Sigmoid colon (tissue), 7 donors: Measurements from ENCODE around the gene KLHL30. TPM values are rescaled to one million over a fixed set of nuclear protein-coding genes. Genes with fewer than 3 reads are reported as not detected.
"Not testable (repeated sequence)": the region's sequence is repeated elsewhere in the genome, so short reads cannot be mapped to it uniquely, and the experiment has no call there.

Source experiments
- DNase-seq: peaks from one replicate; pipeline ENCODE4 v3.0.0-alpha.2; 2019
- H3K27ac ChIP-seq, 4 donors: fragments of 200-600 bp; sonication (generic); one replicate each; pipeline ENCODE4 v1.5.1; 2016 to 2019; ENCODE audit warnings: mild to moderate bottlenecking in 1 of 4
- H3K27me3 ChIP-seq, 3 donors: fragments of 200-600 bp; sonication (generic); one replicate each; pipeline ENCODE4 v1.5.1; 2019; ENCODE audit warnings: mild to moderate bottlenecking in 1 of 3
- H3K36me3 ChIP-seq, 4 donors: fragments of 200-600 bp; sonication (generic); one replicate each; pipeline ENCODE4 v1.5.1; 2016 to 2019
- H3K4me1 ChIP-seq, 4 donors: fragments of 200-600 bp; sonication (generic); one replicate each; pipeline ENCODE4 v1.5.1; 2017 to 2019
- H3K4me3 ChIP-seq, 4 donors: fragments of 200-600 bp; sonication (generic); one replicate each; pipeline ENCODE4 v1.5.1; 2017 to 2019; ENCODE audit warnings: mild to moderate bottlenecking in 2 of 4, moderate library complexity in 1 of 4
- H3K9me3 ChIP-seq, 4 donors: fragments of 200-600 bp in 3 of 4; sonication (generic) in 3 of 4; one replicate each; pipeline versions ENCODE4 v1.5.1 to v1.6.1; 2013 to 2019
- EP300 ChIP-seq, 4 donors: sonication (generic); formaldehyde crosslinking; IDR thresholded peaks; one replicate each; pipeline ENCODE4 v1.6.1; 2017; ENCODE audit warnings: antibody characterized with exemption in 4 of 4
- POLR2A ChIP-seq, 2 donors: fragments of 450-650 bp; IDR thresholded peaks; one replicate each; pipeline ENCODE4 v1.6.1; 2016; ENCODE audit warnings: antibody characterized with exemption in 2 of 2, mild to moderate bottlenecking in 2 of 2, moderate library complexity in 2 of 2
- POLR2AphosphoS5 ChIP-seq, 4 donors: sonication (generic); formaldehyde crosslinking; IDR thresholded peaks; one replicate each; pipeline ENCODE4 v1.6.1; 2017; ENCODE audit warnings: antibody characterized with exemption in 4 of 4
- WGBS, 2 donors: extraction: QIAGEN DNeasy Blood & Tissue Kit; methylation state at CpG; one replicate each; pipeline ENCODE4 v1.1.7; 2013; 5-methylcytosine and 5-hydroxymethylcytosine counted together
- intact Hi-C: fragments of 100-400 bp; cut with DNase I; formaldehyde crosslinking; loops from one replicate; pipeline ENCODE4 v1.15.1; 2023
- polyA plus RNA-seq, 3 donors: library from polyadenylated mRNA; stranded (reverse); fragments of 200-250 nt; gene quantifications; one replicate each; pipeline ENCODE4 v1.2.3, GENCODE V29; 2013
- total RNA-seq, 4 donors: library from RNA; depleted of rRNA; stranded (reverse); fragments of >200 nt; gene quantifications; one replicate each; pipeline ENCODE4 v1.1.0, GENCODE V29; 2016
- TF ChIP-seq, protein P1 (sequence below), 4 experiments: fragments of 450-650 bp in 3 of 4; fragments of 200-600 bp in 1 of 4; IDR thresholded peaks; one replicate each; pipeline ENCODE4 v1.5.1; 2016 to 2019; ENCODE audit warnings: antibody characterized with exemption in 4 of 4, mild to moderate bottlenecking in 3 of 4, moderate library complexity in 2 of 4
- donor health status: healthy with polysubstance abuse.
- donor health status: Bipolar disorder and iron deficiency.
- donor health status: healthy.

KLHL30 gene
- total and polyA plus RNA-seq, 7 donors: 0.19 to 3.6 (median 0.71) TPM; not detected in 2

DNA sequence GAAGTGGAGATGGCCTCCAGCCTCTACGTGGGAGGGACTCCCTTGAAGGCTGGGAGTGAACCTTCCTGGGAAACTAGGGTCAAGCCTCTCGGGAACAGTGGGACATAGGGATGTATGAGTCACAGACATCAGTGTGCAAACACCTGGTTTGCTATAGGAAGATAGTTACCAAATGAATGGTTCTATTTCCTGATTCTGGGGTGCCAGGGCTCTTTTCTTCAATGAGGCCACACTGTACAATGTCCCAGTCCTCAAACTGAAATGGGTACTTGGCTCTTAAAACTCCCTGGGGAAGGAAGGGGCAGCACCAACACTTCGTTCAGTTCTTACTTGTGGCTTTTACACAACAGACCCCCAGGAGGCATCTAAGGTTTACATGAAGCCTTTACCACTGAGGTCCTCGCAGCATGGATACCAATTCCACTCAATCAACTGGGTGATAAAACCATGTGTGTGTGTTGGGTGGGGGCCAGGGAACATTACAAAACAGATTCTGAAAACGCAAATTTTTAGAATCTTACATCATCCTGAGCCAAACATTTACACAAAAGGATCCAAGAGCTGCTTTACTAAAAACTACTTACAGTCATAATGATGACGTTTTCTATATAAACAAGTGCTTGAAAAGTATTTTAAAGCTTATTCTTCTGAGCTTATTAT, 30.7 kb downstream of the KLHL30 start:
- 67 to 70% methylated on average over 6 of the region's 6 CpGs for WGBS, 2 donors
- Histone ChIP-seq H3K9me3 (no peaks in the 10 kb centered on the region), H3K4me1 (peaks cover 0 to 33% (median 29%) of the 10 kb centered on the region in 4 donors), H3K36me3 (peaks cover 17 to 64% (median 24%) of the 10 kb centered on the region in 4 donors), H3K4me3 (no peak overlapping the region), H3K27me3 (peaks cover 1 to 2% (median 2%) of the 10 kb centered on the region in 3 donors), H3K27ac (peak overlapping the region; percentile 4 to 76 (median 72))
- peak; percentile 84 for DNase-seq
- TF ChIP-seq EP300 (IDR thresholded peaks at IDR 0.05) (no peak), POLR2AphosphoS5 (IDR thresholded peaks at IDR 0.05) (peak in 1 of 4 donors; percentile 37)
- TF ChIP-seq, protein P1, sequence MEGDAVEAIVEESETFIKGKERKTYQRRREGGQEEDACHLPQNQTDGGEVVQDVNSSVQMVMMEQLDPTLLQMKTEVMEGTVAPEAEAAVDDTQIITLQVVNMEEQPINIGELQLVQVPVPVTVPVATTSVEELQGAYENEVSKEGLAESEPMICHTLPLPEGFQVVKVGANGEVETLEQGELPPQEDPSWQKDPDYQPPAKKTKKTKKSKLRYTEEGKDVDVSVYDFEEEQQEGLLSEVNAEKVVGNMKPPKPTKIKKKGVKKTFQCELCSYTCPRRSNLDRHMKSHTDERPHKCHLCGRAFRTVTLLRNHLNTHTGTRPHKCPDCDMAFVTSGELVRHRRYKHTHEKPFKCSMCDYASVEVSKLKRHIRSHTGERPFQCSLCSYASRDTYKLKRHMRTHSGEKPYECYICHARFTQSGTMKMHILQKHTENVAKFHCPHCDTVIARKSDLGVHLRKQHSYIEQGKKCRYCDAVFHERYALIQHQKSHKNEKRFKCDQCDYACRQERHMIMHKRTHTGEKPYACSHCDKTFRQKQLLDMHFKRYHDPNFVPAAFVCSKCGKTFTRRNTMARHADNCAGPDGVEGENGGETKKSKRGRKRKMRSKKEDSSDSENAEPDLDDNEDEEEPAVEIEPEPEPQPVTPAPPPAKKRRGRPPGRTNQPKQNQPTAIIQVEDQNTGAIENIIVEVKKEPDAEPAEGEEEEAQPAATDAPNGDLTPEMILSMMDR (IDR thresholded peaks at IDR 0.05): no peak
- intact Hi-C loops: loop anchor here (5.0 kb wide), 1 partner anchor 312 kb away; the partner anchor contains the start of gene RAMP1

DNA sequence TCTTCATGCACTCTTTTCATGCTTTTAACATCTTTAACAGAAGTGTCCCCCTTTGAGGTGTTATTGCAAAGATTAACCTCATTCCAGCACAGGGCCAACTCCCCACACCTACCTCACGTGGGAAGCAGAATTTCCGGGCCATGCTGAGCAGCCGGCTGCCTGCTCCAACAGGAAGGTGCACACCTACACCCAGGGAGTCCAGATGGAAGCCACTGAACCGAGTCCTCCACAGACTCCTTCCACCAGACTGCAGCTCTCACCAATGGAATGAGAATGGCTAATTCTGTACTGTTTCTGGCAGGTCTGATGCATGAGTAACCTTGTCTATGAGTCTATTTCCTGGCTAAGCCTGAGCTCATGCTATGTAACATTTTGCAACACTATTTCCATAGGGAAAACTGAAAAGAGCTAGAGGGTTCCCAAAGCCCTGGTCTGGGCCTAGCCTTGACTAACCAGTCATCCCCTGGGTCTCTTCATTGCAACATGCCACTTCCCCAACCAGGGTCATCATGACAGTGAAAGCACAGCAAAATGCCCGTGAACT, 31.3 kb downstream of the KLHL30 start:
- Histone ChIP-seq H3K36me3 (peaks cover 19 to 70% (median 27%) of the 10 kb centered on the region in 4 donors), H3K9me3 (no peaks in the 10 kb centered on the region), H3K4me1 (peaks cover 0 to 31% (median 28%) of the 10 kb centered on the region in 4 donors), H3K27ac (peak overlapping the region; percentile 4 to 76 (median 72)), H3K4me3 (no peak overlapping the region), H3K27me3 (no peaks in the 10 kb centered on the region)
- 80 to 82% methylated on average over 5 of the region's 5 CpGs for WGBS, 2 donors
- DNase-seq: no peak
- TF ChIP-seq POLR2AphosphoS5 (IDR thresholded peaks at IDR 0.05): peak in 1 of 4 donors; percentile 46
- no peak for TF ChIP-seq POLR2A (IDR thresholded peaks at IDR 0.05)
- TF ChIP-seq EP300 (IDR thresholded peaks at IDR 0.05): peak in 1 of 4 donors; percentile 5
- TF ChIP-seq, protein P1 (IDR thresholded peaks at IDR 0.05): no peak
- intact Hi-C loops: loop anchor here (5.0 kb wide), 1 partner anchor 312 kb away; the partner anchor contains the start of gene RAMP1

DNA sequence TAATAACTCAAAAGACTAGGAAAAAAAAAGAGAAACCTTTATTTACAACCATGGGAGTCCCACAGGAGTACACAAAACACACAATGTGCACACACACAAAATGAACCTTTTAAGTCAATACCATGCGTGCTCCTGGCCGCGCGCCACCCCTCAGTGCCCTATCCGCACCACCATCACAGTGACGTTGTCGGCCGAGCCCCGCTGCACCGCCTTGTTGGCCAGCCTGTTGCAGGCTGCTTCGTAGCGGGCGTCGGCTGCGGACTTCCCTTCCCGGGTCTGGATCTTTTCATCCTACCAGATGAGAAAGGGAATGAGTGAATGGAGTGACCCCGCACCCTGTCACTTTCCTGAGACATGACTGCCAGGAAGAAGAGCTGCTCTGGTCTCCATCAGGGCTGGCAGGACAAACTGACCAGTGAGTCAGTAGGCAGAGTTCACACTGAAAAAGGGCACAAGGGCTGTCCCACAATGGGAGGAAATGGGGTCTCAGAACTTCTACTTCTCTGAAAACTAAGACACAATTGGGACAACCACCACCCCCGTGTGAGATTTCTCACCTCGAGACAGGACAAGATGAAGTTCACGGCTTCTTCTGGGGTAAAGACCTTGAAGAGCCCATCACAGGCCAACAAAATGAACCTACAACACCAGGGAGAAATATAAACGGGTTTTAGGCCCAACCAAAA, 32.1 kb downstream of the KLHL30 start:
- H3K36me3 ChIP-seq: peaks cover 19 to 77% (median 30%) of the 10 kb centered on the region in 4 donors

DNA sequence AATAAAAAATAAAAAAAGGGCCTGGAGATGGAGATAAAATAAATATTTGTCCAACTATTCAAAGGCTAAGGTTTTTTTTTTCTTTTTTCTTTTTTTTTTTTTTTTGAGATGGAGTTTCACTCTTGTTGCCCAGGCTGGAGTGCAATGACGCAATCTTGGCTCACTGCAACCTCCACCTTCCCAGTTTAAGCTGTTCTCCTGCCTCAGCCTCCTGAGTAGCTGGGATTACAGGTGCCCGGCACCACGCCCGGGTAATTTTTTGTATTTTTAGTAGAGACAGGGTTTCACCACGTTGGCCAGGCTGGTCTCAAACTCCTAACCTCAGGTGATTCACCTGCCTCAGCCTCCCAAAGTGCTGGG, 32.6 kb downstream of the KLHL30 start:
- WGBS, 2 donors: 79 to 86% methylated on average over 5 of the region's 5 CpGs

More for the DNA sequence above, 32.1 kb downstream of the KLHL30 start:
- Histone ChIP-seq H3K4me3 (no peak overlapping the region), H3K27me3 (no peaks in the 10 kb centered on the region), H3K4me1 (peaks cover 0 to 31% (median 28%) of the 10 kb centered on the region in 4 donors), H3K9me3 (no peaks in the 10 kb centered on the region), H3K27ac (peak overlapping the region in 3 of 4 donors; percentile 68 to 76 (median 75))
- intact Hi-C loops: no loop called here
- WGBS, 2 donors: 91 to 92% methylated on average over 21 of the region's 21 CpGs
- DNase-seq: no peak
- TF ChIP-seq EP300 (IDR thresholded peaks at IDR 0.05) (no peak), POLR2AphosphoS5 (IDR thresholded peaks at IDR 0.05) (no peak), POLR2A (IDR thresholded peaks at IDR 0.05) (no peak)
- TF ChIP-seq, protein P1 (IDR thresholded peaks at IDR 0.05): no peak

More for the DNA sequence above, 32.6 kb downstream of the KLHL30 start:
- peaks cover 0 to 31% (median 28%) of the 10 kb centered on the region in 4 donors for H3K4me1 ChIP-seq
- H3K4me3 ChIP-seq, DNase-seq, H3K27me3 ChIP-seq, intact Hi-C loops, H3K9me3 ChIP-seq: not testable (repeated sequence)
- peak overlapping the region in 3 of 4 donors; percentile 68 to 76 (median 75) for H3K27ac ChIP-seq
- H3K36me3 ChIP-seq: peaks cover 19 to 80% (median 30%) of the 10 kb centered on the region in 4 donors
